Activated T-cell treated with anti-CD3 and anti-CD28 coated beads, Interleukin-2, amount 50 U/mL, for 24 hours (primary cell): ENCODE data around the gene AMFR.

ENCODE experiments used
- DNase-seq: peaks from one replicate; pipeline ENCODE4 v3.0.0-alpha.2; 2020
- H3K27ac Mint-ChIP-seq: 2 replicates; pipeline ENCODE4 v1.8.0; 2020; ENCODE audit warnings: mild to moderate bottlenecking, mixed read lengths
- H3K27me3 Mint-ChIP-seq: 2 replicates; pipeline ENCODE4 v1.8.0; 2020; ENCODE audit warnings: mixed read lengths
- H3K36me3 Mint-ChIP-seq: 2 replicates; pipeline ENCODE4 v1.8.0; 2020; ENCODE audit warnings: low read depth, mixed read lengths
- H3K4me1 Mint-ChIP-seq: 2 replicates; pipeline ENCODE4 v1.8.0; 2020; ENCODE audit warnings: low read depth, mixed read lengths
- H3K4me3 Mint-ChIP-seq: 2 replicates; pipeline ENCODE4 v1.8.0; 2020; ENCODE audit warnings: mild to moderate bottlenecking, moderate library complexity, mixed read lengths
- H3K9me3 Mint-ChIP-seq: 2 replicates; pipeline ENCODE4 v1.8.0; 2020; ENCODE audit warnings: mixed read lengths

The AMFR gene

DNA sequence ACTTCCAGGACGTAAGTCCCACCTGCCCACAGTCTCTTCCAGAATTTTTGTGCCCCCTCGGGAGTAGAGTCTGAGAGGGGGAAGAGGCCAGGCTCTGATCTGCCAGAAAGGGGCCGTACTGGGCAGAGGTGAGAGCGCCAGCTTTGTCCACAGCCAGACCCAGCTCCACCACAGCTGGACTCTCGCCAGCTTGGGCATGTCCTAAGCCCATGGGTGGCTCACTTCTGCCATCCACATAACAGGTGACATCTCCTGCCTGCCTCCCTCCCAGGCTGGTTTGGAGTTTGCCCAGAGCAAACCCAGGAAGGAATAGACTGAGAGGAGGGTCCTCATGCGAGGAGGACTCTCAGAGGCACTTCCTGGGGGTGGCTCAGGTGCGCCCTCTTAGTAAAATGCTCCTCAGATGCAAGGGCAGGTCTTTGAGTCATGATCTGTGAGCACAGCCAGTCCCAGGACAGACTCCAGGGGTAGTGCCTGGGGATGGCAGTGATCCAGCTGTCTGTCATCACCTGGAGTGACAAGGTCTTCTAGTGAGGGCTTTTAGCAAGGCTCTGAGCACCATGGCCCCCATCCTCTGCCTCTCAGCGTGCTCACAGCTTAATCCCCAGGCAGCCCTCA lies 89.2 kb downstream of the AMFR start:
- no peak for DNase-seq
- Mint-ChIP-seq H3K9me3 (no peaks in the 10 kb centered on the region), H3K36me3 (no peaks in the 10 kb centered on the region), H3K4me3 (no peak overlapping the region), H3K27ac (no peak overlapping the region), H3K27me3 (no peaks in the 10 kb centered on the region), H3K4me1 (no peaks in the 10 kb centered on the region)

- Mint-ChIP-seq H3K4me3 (no peak overlapping the region), H3K27ac (no peak overlapping the region), H3K27me3 (no peaks in the 10 kb centered on the region), H3K4me1 (no peaks in the 10 kb centered on the region), H3K36me3 (no peaks in the 10 kb centered on the region), H3K9me3 (no peaks in the 10 kb centered on the region)
- DNase-seq = no peak
Measured at GRCh38 chr16:56334761-56335160, 90.6 kb downstream of the AMFR start.

DNA sequence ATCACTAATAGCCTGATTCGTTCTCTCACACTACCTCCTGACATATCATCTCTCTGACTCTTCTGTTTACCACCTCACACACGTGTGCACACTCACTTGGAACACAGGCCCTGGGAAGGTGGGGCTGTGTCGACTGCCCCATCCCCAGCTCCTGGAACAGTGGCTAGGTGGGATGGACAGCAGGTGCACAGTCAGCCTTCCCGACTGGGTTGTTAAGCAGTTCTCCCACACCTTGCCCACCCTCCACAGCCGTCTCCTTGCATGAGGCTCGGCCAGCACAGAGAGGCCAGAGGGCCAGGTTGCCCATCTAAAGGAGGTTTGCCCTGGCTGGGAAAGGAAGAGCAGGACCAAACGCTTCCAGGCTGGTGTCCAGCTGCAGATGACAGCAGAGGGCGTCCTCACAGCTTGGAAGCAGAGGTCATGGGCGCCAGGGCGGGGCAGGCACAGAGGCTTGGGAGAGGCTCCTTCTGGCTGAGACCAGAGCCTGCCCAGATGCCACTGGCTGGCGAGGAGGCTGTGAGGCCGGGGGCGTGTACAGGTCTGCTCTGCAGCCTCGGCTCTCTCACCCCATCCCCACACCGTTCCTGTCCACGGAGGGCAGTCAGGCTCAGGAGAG lies 92.8 kb downstream of the AMFR start:
- no peak overlapping the region for H3K4me3 Mint-ChIP-seq
- no peak for DNase-seq
- no peaks in the 10 kb centered on the region for H3K4me1 Mint-ChIP-seq
- H3K27me3 Mint-ChIP-seq = no peaks in the 10 kb centered on the region
- no peak overlapping the region for H3K27ac Mint-ChIP-seq
- no peaks in the 10 kb centered on the region for H3K9me3 Mint-ChIP-seq
- H3K36me3 Mint-ChIP-seq = no peaks in the 10 kb centered on the region

DNA sequence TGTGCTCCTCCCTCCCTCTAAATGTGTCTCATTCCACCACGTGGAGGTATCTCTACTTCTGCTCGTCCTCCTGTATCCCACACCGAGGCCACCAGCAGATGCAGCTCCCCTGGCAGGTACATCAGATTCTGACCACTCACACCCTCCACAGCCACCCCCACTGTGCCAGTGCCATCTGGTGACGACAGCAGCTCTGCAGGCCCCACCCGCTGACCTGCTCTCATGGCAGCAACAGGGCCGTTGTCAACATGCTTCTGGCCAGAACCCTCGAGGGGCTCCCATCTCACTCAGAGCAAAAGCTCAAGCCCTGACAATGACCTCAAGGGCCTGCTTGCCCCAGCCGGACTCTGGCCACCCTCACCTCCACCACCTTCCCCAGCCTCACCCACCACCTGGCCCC lies 93.4 kb downstream of the AMFR start:
- Mint-ChIP-seq H3K27me3 (no peaks in the 10 kb centered on the region), H3K36me3 (no peaks in the 10 kb centered on the region), H3K4me3 (no peak overlapping the region), H3K9me3 (no peaks in the 10 kb centered on the region), H3K4me1 (no peaks in the 10 kb centered on the region), H3K27ac (no peak overlapping the region)
- no peak for DNase-seq

DNA sequence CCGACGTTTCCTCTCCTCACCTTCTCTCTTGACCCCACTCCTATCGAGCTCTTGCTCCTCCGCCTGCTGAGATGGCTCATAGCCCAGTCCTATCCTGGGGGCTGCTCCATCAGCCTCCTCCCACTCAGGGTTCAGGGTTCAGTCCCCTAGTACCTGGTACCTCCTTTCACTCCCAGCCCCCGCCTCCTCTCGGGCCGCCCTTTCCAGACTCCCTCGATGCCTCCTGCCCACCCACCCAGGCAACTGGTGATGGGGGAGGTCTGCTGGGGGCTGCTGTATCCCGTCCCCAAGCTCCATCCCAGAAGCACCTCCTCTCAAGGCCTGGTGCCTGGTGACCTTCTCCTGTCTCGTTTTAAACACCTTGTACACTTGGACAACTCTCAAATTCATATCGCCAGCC lies 93.9 kb downstream of the AMFR start:
- H3K4me1 Mint-ChIP-seq = no peaks in the 10 kb centered on the region
- H3K9me3 Mint-ChIP-seq = no peaks in the 10 kb centered on the region
- no peaks in the 10 kb centered on the region for H3K36me3 Mint-ChIP-seq
- no peaks in the 10 kb centered on the region for H3K27me3 Mint-ChIP-seq
- no peak overlapping the region for H3K4me3 Mint-ChIP-seq
- no peak overlapping the region for H3K27ac Mint-ChIP-seq
- no peak for DNase-seq

DNA sequence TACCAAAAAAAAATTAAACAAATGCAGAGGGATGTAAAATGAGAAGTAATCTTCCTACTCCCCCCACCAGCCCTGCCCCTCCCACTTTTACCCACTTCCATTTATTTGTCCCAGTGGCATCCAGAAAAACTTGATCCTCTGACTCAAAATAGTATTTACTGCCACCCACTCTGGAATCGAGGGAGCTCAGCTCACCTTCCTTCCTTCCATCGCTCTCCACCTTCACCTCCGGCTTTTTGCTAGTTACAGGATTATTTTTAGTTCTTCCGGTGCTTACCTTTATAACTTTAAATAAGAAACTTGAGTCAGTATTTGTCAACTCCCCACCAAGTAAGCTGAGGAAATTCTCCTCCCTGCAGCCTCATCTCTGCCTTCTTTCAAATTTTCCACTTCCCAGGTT lies 94.9 kb downstream of the AMFR start:
- Mint-ChIP-seq H3K9me3 (no peaks in the 10 kb centered on the region), H3K27me3 (no peaks in the 10 kb centered on the region), H3K27ac (no peak overlapping the region), H3K4me3 (no peak overlapping the region), H3K36me3 (no peaks in the 10 kb centered on the region), H3K4me1 (no peaks in the 10 kb centered on the region)
- DNase-seq = no peak

- Mint-ChIP-seq H3K27ac (no peak overlapping the region), H3K9me3 (no peaks in the 10 kb centered on the region), H3K4me1 (no peaks in the 10 kb centered on the region), H3K36me3 (no peaks in the 10 kb centered on the region), H3K4me3 (no peak overlapping the region), H3K27me3 (no peaks in the 10 kb centered on the region)
- no peak for DNase-seq
Measured at GRCh38 chr16:56329887-56330286, 95.5 kb downstream of the AMFR start.

DNA sequence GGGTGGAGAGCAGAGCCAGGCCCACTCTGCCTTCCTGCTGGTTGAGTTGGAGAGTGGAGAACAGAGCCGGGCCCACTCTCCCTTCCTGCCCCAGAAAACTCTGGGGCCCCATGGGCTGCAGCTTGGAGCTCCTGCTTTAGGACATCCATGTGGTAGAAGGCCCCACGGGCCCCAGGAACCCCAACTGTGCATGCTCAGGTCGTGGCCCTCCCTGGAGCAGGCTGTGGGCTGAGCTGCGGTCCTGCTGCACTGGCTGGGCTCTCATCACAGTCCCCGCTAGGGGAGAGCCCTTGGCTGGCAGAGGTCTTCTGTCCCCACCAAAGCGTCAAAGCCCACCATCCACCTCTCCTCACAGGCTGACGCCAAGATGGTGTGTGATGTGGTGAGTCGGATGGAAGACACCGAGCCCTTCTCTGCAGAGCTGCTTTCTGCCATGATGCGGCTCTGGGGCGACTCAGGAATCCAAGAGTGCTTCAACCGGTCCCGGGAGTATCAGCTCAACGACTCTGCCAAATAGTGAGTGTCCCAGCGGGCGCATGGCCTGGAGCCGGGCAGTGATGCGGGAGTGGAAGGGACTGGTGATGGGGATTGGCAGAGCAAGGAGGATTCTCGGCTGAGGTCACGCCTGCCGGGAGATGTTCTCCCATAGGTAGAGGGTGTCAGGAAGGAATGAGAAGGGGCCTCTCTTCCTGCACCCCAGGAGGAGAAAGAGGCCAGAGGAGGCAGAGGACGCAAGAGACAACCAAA lies 96.9 kb downstream of the AMFR start:
- no peaks in the 10 kb centered on the region for H3K9me3 Mint-ChIP-seq
- DNase-seq = no peak

GRCh38 chr16:56327929-56328258 lies 97.5 kb downstream of the AMFR start:
- H3K9me3 Mint-ChIP-seq = no peaks in the 10 kb centered on the region

More for the DNA sequence above, 96.9 kb downstream of the AMFR start:
- H3K27ac Mint-ChIP-seq = no peak overlapping the region
- H3K27me3 Mint-ChIP-seq = no peaks in the 10 kb centered on the region
- no peaks in the 10 kb centered on the region for H3K4me1 Mint-ChIP-seq
- H3K36me3 Mint-ChIP-seq = no peaks in the 10 kb centered on the region
- no peak overlapping the region for H3K4me3 Mint-ChIP-seq

DNA sequence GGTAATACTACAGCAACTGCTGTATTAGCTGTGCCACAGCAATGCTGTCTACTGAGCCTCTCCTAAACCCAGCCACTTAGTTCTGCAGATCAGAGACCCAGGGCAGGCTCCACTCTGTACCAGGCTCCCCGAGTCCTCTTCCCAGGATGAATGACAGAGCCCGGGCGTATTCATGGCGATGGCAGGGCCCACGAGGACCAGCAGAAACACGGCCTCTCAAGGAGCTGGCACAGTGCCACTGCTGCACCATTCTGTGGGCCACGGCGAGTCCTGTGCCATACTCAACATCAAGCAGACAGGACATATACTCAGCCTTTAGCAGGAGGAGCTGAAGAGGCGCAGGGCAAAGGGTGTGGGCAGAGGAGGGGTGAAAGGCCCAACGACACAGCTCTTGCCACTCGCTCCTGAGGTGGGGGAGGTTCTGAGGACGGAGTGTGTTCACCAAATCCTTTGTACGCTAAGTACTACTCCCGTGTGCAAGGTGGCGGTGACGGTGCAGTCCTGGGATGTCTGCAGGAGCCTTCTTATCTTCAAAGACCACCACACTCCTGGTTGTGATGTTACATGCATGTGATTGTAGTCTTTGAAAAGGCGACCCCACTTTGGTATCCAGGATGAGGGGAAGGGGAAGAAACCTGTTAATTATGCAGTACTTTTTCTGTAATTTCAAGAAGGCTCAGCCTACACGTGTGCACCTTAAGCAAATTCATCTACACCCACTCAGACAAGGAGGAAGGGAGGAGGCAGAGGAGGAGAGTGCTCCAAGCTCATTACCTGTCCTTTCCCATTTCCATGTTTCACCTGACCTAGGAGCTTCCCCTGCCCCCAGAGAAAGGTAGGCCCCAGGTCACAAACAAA lies 98.0 kb downstream of the AMFR start:
- Mint-ChIP-seq H3K4me1 (no peaks in the 10 kb centered on the region), H3K27ac (no peak overlapping the region), H3K9me3 (no peaks in the 10 kb centered on the region), H3K36me3 (no peaks in the 10 kb centered on the region), H3K27me3 (no peaks in the 10 kb centered on the region), H3K4me3 (no peak overlapping the region)
- no peak for DNase-seq

More at GRCh38 chr16:56327929-56328258, 97.5 kb downstream of the AMFR start:
- Mint-ChIP-seq H3K4me1 (no peaks in the 10 kb centered on the region), H3K4me3 (no peak overlapping the region), H3K27me3 (no peaks in the 10 kb centered on the region), H3K27ac (no peak overlapping the region), H3K36me3 (no peaks in the 10 kb centered on the region)
- no peak for DNase-seq

DNA sequence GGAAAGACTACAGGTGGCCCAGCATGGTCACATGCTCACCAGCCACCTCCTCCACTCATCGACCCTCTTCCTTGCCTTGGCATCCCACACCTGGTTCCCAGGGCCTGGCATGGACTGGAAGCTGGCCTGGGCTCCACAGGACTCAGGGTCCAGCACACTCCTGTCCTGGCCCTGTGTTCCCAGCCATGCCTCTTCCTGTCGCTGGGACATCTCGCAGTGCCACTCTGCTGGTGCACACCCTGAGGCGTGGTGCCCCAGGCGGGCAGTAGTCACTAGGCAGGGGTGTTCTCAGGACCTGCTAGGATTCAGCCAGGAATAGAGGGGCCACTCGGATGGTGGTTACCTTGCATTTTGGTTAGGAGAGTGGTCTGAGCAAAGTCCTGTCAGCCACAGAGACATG lies 99.4 kb downstream of the AMFR start:
- no peaks in the 10 kb centered on the region for H3K27me3 Mint-ChIP-seq
- no peaks in the 10 kb centered on the region for H3K9me3 Mint-ChIP-seq
- no peaks in the 10 kb centered on the region for H3K4me1 Mint-ChIP-seq
- DNase-seq = no peak
- H3K27ac Mint-ChIP-seq = no peak overlapping the region
- H3K4me3 Mint-ChIP-seq = no peak overlapping the region
- no peaks in the 10 kb centered on the region for H3K36me3 Mint-ChIP-seq

DNA sequence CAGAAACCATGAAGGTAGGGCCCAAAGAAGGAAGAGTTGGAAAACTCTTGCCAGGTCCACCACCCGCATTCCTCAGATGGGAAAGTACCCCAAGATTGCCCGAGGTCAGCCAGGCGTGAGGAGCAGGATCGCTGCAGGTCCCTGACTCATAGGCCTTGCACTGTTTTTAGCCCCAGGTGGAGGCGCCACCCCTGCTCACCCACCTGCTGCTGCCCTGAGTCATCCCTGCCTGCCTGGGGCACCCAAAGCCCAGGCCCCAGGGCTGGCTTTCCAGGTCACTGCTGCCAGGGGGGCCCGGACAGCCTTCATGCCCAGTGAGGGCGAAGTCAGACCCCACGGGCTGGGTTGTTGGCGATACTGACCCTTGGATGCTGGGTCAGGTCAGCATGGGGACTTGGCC lies 100.9 kb downstream of the AMFR start:
- Mint-ChIP-seq H3K4me1 (no peaks in the 10 kb centered on the region), H3K9me3 (no peaks in the 10 kb centered on the region), H3K36me3 (no peaks in the 10 kb centered on the region), H3K27ac (no peak overlapping the region), H3K27me3 (no peaks in the 10 kb centered on the region), H3K4me3 (no peak overlapping the region)
- DNase-seq = no peak

DNA sequence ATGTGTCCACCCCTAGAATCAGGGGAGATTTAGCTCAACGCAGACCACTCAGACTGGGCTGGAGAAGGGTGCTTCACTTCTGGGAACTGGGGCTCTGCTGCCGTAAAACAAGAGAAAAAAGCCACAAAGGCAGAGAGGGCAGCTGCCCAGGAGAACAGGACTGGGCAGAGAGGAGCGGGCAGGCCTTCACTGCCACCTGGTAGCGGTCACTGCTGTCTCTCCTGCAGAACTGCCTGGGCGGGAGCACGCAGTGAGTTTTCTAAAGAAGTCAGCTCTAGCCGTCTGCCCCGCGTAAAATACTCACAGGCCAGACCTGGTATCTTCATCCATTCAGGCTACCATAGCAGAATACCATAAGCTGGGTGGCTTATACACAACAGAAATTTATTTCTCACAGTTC lies 103.8 kb downstream of the AMFR start:
- Mint-ChIP-seq H3K4me3 (no peak overlapping the region), H3K27ac (no peak overlapping the region), H3K9me3 (no peaks in the 10 kb centered on the region), H3K36me3 (no peaks in the 10 kb centered on the region), H3K4me1 (peaks cover 7% of the 10 kb centered on the region), H3K27me3 (peaks cover 5% of the 10 kb centered on the region)
- DNase-seq = no peak

DNA sequence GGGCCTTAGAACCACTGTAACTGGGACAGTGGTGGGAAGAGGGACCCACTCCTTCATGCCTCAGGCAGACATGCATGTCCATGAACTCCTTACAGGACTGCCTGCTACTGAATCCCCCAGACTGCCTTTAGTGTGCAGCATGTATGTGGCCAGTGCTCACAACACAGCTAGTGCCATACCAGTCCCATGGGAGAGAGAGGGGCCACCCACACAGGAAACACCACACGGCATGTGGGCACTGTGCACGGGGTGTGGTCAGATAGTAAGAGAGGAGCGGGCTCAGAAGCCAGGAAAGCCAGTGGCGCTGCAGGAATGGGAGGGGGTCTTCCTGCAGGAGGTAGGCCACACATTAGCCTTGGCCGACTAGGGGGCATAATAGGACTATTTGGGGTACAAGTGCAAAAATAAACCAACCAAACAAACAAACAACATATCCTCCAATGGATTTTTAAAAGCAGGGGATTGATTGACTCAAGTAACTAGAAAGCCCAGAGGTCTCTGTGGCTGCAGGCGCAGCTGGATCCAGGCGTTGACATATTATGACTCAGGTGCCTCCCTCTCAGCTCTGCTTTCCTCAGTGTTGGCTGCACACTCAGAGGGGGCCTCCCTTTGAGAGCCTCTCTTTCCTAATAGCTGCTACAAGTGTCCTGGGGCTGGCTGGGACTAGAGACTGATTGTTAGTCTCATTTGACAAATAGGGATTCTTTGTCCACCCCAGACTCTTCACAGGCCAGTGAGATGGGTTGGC lies 104.4 kb downstream of the AMFR start:
- Mint-ChIP-seq H3K9me3 (no peaks in the 10 kb centered on the region), H3K27ac (no peak overlapping the region), H3K4me1 (peaks cover 7% of the 10 kb centered on the region), H3K27me3 (peaks cover 5% of the 10 kb centered on the region), H3K4me3 (no peak overlapping the region), H3K36me3 (no peaks in the 10 kb centered on the region)
- no peak for DNase-seq
